HG03432 (cell line): ENCODE results near the gene DDOST.
"Not testable (repeated sequence)": the region's sequence is repeated elsewhere in the genome, so short reads cannot be mapped to it uniquely, and the experiment has no call there.

Experiments
- ATAC-seq: cut with Tn5 transposase; IDR thresholded peaks from one replicate; pipeline ENCODE4 v1.9.1; 2021; ENCODE audit warnings: mild to moderate bottlenecking, moderate library complexity; ENCODE audit not compliant: unreplicated experiment

Gene DDOST

DNA sequence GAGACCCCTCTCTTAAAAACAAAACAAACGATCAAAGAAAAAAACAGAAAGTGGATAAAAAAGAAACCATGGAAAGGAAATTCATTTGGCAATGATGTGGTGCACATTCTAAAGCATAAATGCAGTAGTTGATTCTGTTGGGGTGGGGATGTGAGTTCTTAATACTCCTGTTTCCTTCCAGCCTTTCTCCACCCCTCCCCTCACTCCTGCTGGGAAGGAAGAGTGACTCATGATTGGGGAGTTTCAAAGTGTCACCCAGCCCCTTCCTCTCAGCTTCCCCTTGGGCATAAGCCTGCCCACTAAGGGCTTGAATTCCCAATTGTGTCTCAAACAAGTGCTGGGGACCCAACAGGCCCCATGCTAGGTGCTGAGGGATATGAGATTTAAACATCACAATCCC lies 34.6 kb downstream of the DDOST start:
- ATAC-seq: no peak

DNA sequence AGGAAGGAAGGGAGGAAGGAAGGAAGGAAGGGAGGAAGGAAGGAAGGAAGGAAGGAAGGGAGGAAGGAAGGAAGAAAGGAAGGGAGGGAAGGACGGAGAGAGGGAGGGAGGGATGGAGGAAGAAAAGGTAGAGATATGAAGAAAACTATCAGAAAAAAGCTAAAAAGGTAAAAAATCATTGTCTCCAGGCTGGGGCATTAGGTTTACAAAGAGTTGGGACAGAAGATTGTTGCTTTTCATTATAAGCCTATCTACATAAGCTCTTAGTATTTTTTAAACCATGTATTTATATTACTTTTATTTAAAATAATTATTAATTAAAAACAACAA lies 35.1 kb downstream of the DDOST start:
- no peak for ATAC-seq

DNA sequence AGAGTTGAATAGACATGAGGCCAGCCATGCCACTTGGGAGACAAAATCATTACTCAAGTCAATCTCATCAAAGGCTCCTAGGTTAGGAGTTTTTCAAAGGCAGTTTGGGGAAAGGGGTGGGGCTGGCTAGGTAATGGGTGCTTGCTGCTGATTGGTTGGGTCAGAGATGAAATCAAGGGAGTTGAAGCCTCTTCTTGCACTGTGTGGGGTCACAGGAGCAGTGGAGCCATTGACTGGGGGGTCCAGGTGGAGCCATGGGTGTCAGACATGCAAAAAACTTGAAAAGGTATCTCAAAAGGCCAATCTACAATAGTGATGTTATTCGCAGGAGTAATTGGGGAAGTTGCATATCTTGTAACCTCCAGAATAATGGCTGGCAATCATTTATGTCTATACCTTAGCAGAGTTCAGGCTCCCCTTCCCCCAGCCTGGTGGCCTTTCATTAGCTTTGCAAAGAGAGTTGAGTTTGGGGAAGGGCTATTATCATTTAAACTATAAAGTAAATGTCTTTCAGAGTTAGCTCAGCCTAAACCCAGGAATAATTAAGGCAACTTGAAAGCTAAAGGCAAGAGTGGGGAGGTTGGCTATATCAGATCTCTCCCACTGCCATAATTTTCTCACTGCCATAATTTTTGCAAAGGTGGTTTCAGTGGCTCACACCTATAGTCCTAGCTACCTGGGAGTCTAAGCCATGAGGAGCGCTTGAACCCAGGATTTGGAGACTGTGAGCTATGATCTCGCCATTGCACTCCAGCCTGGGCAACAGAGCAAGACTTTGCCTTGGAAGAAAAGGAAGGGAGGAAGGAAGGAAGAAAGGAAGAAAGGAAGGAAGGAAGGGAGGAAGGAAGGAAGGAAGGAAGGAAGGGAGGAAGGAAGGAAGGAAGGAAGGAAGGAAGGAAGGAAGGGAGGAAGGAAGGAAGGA lies 35.7 kb downstream of the DDOST start:
- ATAC-seq: no peak

DNA sequence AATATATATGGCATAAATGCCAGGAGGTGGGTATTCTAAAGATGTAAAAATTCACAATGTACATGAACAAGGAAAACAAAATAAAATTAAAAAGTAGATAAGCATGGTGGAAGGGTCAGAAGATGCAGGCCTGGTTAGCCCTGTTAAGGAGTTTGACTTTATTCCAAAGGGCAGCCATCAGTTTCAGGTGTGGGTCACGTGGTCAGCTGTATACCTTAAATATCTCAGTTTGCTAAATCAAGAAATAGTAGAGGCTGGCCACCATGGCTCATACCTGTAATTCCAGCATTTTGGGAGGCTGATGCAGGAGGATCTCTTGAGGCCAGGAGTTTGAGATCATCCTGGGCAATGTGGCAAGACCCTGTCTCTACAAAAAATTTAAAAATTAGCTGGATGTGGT lies 36.5 kb downstream of the DDOST start:
- ATAC-seq: no peak

DNA sequence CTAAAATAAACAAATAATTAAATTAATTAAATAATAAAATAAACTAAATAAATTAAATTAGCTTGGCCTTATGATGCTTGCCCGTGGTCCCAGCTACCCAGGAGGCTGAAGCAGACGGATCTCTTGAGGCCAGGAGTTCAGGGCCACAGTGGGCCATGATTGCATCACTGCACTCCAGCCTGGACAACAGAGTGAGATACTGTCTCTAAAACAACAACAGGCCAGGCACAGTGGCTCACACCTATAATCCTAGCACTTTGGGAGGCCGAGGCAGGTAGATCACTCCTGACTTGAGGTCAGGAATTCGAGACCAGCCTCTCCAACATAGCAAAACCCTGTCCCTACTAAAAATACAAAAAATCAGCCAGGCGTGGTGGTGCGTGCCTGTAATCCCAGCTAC lies 40.2 kb downstream of the DDOST start:
- ATAC-seq: no peak

DNA sequence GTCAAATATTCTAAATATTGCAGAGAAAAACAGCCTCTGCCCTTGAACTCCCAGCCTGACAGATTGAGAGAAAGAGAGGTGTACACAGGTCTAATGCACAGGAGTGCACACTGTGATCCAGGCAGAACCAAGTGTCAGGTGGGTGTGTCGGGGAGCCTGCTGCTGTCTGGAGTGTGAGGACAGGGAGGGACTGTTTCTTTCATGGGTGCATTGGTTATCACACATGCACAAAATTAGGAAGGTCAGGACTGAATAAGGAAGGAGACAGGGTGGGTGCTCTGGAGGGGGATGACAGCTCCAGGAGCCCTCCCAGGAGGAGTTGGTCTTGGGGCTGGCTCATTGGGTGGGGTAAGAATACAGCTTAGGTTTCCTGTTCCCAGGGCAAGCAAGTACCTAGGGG lies 41.2 kb downstream of the DDOST start:
- no peak for ATAC-seq

DNA sequence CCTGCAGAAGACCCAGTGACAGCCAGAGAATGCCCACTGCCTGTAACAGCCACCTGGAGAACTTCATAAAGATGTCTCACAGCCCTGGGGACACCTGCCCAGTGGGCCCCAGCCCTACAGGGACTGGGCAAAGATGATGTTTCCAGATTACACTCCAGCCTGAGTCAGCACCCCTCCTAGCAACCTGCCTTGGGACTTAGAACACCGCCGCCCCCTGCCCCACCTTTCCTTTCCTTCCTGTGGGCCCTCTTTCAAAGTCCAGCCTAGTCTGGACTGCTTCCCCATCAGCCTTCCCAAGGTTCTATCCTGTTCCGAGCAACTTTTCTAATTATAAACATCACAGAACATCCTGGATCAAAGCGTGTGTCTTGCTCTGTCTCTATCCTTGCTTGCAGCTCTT lies 42.6 kb downstream of the DDOST start:
- no peak for ATAC-seq

DNA sequence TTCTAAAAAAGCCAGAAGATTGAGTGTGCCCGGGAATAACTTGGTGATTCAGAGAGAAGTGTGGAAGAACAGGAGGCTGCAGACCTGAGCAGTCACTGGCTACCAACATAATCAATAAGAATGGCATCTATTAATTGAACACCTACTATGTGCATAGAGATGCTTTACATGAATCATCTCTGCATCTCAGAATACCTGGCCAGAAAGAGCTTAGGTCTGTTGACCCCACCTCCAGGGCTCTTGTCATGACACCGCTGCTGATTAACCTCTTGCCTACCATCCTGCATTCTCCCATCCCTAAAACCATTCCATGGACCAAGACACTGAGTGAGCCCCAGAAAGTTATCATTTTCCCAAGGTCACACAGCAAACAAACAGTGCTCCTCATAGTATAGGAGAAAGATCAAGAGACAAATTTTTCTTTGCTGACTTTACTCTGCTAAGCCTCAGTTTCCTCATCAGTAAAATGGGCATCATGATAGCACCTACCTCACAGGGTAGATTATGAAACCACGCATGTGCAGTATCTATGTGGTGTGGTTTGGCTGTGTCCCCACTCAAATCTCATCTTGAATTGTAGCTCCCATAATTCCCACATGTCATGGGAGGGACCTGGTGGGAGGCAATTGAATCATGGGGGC lies 44.2 kb downstream of the DDOST start:
- ATAC-seq: no peak

DNA sequence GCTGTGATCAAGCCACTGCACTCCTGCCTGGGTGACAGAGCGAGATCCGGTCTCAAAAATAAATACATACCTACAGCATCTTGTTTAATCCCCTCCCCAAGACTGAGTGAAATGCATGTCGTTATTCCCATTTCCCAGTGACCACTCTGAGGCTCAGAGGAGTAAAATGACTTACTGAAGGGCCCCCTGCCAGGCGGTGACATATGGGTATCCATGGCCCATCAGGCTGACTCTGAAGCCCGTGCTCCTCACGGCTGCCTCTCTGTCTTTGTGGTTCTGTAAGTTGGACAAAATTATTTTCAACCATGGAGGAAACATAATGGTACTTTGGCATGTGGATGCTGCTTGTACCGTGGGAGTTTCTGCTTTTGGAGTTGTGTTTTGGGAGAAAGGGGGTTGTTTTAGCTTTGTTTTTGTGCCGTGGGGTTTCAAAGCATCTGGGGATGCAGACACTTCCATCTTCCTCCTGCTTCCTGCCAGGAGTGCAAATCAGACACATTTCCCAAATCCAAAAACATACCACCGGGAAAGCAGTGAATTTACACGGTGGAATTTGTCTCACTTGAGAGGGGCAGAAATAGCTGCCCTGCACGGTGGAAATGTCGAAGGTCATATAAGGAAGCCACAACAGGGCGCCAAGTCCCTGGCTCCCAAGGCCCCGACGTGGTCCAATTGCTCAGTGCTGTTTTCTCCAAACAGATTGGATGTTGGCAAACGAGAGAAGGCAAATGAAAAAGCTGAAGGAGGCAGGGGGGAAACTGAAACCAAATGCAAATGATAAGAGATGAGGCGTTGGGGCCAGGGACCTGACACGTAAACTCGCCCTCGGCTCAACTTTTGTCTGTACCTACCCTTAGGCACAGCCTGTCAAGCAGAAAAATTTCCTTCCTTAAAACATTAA lies 45.0 kb downstream of the DDOST start:
- no peak for ATAC-seq

DNA sequence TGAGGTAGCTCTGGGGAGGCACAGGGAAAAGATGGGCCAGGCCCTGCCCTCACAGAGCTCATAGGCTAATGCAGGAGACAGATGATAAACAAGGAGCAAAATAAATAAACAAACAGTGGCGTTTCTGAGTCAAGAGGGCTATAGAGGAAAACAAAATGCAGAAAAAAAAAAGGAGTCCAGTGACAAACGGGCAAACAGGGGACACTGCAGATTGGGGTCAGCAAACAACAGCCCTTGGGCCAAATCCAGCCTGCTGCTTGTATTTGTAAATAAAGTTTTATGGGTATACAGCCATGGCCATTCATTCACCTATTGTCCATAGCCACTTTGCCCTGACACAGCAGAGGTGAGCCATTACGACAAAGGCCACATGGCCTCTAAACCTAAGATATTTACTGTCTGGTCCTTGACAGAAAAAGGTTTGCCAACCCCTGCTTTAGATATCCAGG lies 47.0 kb downstream of the DDOST start:
- no peak for ATAC-seq

DNA sequence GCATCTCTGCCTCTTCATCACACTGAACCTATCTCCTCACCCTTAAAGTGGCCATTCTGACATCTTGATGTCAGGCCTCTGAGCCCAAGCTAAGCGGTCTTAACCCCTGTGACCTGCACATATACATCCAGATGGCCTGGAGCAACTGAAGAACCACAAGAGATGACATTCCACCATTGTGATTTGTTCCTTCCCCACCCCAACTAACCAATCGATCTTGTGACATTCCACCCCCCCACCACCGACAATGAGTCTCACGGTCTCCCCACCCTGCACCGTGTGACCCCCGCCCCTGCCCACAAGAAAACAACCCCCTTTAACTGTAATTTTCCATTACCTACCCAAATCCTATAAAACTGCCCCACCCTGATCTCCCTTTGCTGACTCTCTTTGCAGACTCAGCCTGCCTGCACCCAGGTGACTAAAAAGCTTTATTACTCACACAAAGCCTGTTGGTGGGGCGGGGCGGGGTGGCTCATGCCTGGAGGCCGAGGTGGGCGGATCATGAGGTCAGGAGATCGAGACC lies 48.9 kb downstream of the DDOST start:
- no peak for ATAC-seq

DNA sequence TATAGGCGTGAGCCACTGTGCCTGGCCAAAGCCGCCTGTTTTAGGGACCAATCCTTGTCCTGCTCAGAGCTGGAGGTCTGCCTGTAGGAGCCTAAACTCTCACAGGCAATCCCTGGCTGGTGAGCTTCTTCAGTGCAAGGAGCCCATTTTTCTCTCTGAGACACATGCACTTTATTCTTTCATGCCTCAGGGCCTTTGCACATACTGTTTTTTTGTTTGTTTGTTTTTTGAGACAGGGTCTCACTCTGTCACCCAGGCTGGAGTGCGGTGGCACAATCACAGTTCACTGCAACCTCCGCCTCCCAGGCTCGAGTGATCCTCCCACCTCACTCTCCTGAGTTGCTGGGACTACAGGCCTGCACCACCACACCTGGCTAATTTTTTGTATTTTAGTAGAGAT lies 49.5 kb downstream of the DDOST start:
- ATAC-seq: no peak

DNA sequence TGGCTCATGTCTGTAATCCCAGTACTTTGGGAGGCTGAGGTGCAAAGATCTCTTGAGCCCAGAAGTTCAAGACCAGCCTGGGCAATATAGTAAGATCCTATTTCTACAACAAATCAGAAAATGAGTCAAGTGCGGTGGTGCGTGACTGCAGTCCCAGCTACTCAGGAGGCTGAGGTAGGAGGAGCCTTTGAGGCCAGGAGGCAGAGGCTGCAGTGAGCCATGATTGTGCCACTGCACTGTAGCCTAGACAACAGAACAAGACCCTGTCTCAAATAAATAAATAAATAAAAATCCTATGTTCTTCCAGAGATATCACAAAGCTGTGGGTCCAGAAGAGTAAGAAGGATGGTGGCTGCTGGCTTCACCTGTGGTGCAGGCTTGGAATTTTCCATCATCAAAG lies 50.2 kb downstream of the DDOST start:
- no peak for ATAC-seq

DNA sequence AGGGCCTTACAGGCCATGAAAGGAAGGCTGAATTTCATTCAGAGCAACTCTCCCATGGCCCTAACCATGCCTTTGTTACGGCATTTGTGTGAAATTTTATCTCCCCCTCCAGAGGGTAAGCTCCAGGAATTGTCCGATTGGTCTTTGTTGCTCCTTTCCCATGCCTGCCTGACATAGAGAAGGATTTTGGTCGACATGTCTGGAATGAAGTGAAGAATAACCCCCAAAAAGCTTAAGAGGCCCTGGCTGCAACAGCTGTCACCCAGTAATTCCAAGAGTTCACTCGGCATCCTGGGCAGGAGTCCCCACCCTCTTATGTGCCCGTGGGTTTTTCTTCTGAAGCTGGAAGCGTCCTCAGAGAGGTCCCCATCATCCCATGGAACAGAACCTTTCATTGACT lies 51.6 kb downstream of the DDOST start:
- ATAC-seq: no peak

DNA sequence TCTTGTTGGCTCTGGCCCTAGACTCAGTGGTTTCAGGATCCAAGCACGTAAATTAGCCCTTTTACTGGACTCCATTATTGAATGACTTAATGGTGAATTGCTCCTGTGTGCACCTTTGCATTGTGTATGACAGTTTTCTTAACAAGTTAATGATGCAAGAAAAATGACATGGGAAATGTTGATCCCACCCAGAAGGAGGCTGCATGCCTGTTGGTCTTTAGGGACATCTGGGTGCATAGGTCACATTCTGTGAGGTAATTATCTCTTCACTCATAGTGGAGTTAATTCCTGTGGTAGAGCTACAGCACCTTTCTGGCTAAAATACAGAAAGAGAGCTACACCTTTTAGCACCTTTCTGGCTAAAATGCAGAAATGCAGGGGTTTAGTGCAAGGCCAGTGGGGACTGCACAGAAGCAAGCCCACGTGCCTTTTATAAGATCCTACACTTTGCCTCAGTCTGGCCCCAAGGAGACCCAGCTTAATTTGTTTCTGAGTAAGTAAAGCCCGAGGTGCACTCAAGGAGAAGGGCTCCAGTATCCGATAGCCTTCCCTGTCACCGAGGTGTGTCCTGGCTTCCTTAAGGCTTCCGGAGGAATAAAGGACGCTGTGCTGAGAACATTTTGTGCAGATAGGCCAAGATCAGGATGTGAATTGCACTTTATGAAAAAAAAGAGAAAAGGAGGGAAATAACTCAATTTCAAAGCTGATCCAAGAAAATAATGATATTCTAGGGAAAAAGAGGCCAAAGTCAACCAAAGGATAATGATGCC lies 54.2 kb downstream of the DDOST start:
- not testable (repeated sequence) for ATAC-seq

DNA sequence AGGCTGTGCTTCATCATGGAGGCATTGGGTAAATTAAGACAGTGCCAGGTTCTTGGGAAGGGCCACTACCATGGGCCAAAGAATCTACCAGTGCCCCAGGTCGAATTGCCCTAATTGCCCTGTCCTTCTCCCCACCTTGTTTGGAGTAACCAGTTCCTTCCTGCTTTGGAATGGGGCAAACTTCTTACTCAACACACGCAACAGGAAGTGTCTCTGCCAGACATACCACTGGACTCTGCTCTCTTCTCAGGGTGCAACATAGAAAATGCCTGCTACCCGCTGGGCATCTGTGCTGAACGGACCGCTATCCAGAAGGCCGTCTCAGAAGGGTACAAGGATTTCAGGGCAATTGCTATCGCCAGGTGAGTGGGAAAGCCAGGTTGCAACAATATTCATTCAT lies 56.5 kb downstream of the DDOST start:
- ATAC-seq: no peak

DNA sequence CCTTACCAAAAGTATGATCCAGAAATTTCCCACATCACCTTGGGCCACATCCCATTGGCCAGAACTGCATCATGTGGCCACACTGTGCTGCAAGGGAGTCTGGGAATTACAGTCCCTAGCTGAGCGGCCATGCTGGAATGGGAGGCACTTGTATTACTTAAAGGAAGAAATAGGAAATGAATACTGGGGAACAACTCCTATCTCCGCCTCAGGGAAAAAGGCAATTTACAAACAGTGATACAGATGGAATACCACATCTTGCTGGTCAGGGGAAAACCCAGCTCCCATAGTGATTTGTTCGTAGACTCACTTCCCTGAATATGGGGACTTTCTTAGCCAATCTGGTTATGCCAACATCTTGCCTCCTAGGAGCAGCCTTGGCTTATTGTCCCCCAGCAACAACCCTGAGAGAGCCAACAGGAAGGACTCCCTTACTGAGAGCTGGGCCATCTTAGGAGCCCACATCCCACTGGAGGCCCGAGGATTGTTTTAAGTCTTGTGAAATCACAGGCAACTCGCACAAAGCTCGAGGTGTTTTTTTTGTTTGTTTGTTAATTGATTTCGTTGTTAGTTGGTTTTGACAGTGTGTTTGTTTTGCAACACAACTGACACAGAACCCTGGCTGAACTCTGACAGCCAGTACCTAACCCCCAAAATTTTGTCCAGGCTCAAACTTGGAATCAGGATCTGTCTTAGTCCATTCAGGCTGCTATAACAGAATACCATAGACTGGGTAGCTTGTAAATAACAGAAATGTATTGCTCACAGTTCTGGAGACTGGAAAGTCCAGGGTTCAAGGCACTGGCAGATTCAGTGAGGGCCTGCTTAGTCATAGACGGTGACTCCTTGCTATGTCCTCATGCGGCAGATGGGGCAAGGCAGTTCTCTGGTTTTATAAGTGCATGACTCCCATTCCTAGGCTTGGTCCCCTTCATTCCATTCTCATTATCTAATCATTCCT lies 57.4 kb downstream of the DDOST start:
- ATAC-seq: no peak

DNA sequence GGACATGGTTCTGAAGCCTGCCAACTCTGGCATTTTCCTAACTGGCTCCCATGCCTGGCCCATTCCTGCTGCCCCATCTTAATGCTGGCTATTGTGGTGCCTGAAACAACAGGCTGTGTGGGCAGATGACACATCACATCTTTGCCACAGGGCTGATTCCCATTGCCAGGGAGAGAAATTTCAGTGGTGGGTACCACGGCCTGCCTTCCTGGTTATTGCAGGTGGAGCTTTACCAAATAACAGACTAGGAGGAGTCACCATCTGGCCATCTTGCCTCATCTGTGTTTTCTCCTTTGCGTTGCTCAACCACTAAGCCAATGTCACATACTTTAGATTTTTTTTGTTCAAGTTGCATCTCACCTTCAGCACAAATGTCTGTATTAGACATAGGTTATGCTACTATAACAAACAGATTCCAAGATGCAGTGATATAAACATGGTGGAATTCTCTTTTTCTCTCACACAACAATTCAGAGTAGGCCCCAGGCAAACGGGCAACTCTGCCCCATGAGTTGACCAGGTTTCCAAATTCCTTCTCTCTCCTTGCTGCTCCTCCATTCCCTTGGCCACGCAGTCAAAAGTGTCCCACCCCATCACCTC lies 58.2 kb downstream of the DDOST start:
- ATAC-seq: no peak
